GM06990 (cell line): ENCODE measurements around the gene RHOT1.

Source experiments
- DNase-seq: peaks from one replicate; pipeline ENCODE4 v3.0.0-alpha.2; 2011; ENCODE audit not compliant: insufficient read length; ENCODE audit errors: extremely low read depth
- H3K27me3 ChIP-seq: replicated peaks from 2 replicates; pipeline ENCODE4 v1.6.0; 2011; ENCODE audit warnings: low read length; ENCODE audit not compliant: control insufficient read depth, insufficient read depth
- H3K36me3 ChIP-seq: 2 replicates; pipeline ENCODE4 v1.5.1; 2011; ENCODE audit warnings: low read length; ENCODE audit not compliant: control insufficient read depth, insufficient read depth
- H3K4me3 ChIP-seq: replicated peaks from 2 replicates; pipeline ENCODE4 v1.5.1; 2011; ENCODE audit warnings: low read depth, mild to moderate bottlenecking, control low read depth, low read length
- TF ChIP-seq, protein P1 (sequence below): IDR thresholded peaks from 2 replicates; pipeline ENCODE4 v1.5.1; 2011; ENCODE audit warnings: low read length, control low read depth, mild to moderate bottlenecking, inconsistent platforms; ENCODE audit not compliant: insufficient read depth, poor library complexity, severe bottlenecking

RHOT1 gene

DNA sequence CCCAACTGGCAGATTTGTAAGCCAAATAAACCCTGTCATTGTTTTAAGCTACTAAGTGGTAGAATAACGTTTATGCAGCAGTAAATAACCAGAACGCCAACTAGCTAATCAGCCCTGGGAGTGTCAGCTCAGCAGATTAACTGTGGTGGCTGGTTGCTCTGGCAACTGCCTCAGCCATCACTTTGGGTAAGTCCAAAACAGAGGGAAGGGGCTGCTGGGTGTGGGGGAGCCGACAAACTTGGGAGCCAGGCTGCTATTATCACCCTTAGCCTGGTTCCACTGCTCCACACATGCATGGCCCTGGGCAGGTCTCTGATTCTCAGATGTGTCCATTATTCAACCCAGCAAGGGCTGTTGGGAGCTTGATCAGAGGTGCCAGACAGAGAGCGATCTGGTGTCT is 22.2 kb upstream of the RHOT1 start:
- H3K27me3 ChIP-seq: no peaks in the 10 kb centered on the region
- DNase-seq: no peak

DNA sequence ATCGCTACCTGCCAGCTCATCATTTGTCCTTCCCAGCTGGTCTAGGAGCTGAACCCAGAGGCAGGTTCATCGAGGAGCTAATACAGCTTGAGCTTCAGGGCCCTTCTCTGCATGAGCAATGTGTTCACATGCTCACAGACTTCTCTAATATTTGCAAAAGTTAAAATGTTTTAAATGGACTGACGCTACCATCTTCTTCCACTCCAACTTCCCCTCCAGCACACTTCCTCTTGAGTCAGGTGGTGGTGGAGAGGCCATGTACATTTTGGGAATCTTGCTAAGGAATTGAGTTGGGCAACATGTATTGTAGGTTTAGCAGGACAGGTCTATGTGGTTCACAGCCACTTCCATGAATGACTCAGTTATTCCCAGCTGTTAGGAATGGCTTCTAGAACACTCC is 21.6 kb upstream of the RHOT1 start:
- Histone ChIP-seq H3K27me3 (no peaks in the 10 kb centered on the region), H3K36me3 (no peaks in the 10 kb centered on the region), H3K4me3 (no peak overlapping the region)
- DNase-seq: no peak
- TF ChIP-seq, protein P1, sequence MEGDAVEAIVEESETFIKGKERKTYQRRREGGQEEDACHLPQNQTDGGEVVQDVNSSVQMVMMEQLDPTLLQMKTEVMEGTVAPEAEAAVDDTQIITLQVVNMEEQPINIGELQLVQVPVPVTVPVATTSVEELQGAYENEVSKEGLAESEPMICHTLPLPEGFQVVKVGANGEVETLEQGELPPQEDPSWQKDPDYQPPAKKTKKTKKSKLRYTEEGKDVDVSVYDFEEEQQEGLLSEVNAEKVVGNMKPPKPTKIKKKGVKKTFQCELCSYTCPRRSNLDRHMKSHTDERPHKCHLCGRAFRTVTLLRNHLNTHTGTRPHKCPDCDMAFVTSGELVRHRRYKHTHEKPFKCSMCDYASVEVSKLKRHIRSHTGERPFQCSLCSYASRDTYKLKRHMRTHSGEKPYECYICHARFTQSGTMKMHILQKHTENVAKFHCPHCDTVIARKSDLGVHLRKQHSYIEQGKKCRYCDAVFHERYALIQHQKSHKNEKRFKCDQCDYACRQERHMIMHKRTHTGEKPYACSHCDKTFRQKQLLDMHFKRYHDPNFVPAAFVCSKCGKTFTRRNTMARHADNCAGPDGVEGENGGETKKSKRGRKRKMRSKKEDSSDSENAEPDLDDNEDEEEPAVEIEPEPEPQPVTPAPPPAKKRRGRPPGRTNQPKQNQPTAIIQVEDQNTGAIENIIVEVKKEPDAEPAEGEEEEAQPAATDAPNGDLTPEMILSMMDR: no peak

More for the DNA sequence above, 22.2 kb upstream of the RHOT1 start:
- H3K4me3 ChIP-seq: no peak overlapping the region
- TF ChIP-seq, protein P1: no peak
- H3K36me3 ChIP-seq: no peaks in the 10 kb centered on the region

DNA sequence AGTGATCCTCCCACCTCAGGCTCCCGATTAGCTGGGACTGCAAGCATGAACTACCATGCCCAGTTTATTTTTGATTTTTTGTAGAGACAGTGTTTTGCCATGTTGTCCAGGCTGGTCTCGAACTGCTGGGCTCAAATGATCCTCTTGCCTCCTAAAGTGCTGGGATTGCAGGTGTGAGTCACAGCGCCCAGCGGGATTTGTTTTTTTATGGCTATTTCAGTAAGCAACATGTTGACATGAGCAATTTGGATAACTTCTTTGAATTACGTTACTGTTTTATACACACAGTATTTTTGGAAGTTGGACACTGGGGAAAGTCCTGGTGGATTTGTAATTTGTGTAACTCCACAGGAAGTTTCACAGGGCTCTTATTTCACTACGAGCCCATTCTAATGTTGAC is 18.5 kb upstream of the RHOT1 start:
- TF ChIP-seq, protein P1: no peak
- no peaks in the 10 kb centered on the region for H3K27me3 ChIP-seq
- DNase-seq: no peak
- no peaks in the 10 kb centered on the region for H3K36me3 ChIP-seq
- H3K4me3 ChIP-seq: no peak overlapping the region

DNA sequence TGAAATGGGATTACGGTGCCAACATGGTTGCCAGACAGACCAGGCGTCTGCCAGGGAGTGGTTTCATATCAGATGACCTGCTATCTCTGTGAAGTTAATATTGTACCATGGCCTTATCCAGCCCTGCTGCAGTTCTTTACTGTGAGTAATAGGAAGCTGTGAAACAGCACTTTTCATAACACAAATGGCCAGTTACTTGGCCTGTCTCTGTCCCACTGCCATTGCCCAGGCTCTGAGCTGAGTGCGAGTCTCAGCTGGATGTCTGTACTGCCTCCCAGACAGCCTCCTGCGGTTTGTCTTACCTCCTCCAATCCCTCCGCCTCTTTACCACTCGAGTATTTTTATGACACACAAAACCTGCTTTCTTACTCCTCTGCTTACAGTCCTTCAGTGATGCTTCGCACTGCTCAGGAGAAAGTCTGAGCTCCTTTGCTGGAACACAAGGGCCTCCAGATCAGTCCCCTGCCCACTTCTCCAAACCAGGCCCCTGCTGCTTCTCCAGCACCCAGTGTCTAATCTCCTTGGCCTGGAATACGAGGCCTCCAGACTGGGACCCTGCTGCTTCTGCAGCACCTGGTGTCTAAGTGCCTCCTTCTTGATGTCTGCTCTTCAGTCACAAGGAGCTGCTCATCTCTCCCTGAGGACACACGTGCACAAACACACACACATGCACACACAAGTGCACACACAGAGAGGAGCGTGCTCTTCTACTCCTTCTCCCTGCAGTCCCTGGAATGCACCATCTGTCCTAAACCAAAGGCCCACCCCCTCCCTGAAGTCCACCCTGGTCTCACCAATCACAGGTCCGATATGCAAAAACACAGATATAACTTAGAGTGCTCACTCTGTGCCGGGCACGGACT is 17.1 kb upstream of the RHOT1 start:
- Histone ChIP-seq H3K27me3 (no peaks in the 10 kb centered on the region), H3K36me3 (no peaks in the 10 kb centered on the region), H3K4me3 (no peak overlapping the region)
- DNase-seq: no peak
- TF ChIP-seq, protein P1: no peak

DNA sequence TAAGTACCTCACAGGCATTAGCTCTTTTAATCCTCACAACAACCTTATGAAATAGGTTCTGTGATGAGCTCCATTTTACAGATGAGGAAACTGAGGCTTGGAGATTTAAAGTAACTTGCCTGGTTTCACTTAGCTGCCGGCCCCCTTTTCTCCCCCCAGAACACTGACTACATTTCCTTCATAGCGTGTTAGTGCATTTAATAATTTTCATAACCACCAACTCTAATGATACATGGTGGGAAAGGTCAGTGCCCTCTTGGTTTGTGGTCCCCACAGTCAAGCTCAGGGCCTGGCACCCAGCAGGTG is 16.5 kb upstream of the RHOT1 start:
- Histone ChIP-seq H3K4me3 (no peak overlapping the region), H3K27me3 (no peaks in the 10 kb centered on the region), H3K36me3 (no peaks in the 10 kb centered on the region)
- DNase-seq: no peak
- TF ChIP-seq, protein P1: no peak
